Measurements from ENCODE around the gene RPGRIP1L. TPM values are rescaled to one million over a fixed set of nuclear protein-coding genes. Genes with fewer than 3 reads are reported as not detected.
A peak's percentile ranks its signal among the peaks of the same experiment; 100 is the strongest.

RPGRIP1L gene
- total RNA-seq (2021; fragmentation: NEBNext Ultra II Directional; extraction: Animal tissue kit (Norgen Biotek cat#: 25700)), result 10 to 100 TPM; 16.3 to 19.1 (median 18.4) TPM
- long read RNA-seq, partial matches to known transcripts, result 4 of 8 reads
- long read RNA-seq, other reads (novel, unspliced or antisense), result 0 of 8 reads

DNA sequence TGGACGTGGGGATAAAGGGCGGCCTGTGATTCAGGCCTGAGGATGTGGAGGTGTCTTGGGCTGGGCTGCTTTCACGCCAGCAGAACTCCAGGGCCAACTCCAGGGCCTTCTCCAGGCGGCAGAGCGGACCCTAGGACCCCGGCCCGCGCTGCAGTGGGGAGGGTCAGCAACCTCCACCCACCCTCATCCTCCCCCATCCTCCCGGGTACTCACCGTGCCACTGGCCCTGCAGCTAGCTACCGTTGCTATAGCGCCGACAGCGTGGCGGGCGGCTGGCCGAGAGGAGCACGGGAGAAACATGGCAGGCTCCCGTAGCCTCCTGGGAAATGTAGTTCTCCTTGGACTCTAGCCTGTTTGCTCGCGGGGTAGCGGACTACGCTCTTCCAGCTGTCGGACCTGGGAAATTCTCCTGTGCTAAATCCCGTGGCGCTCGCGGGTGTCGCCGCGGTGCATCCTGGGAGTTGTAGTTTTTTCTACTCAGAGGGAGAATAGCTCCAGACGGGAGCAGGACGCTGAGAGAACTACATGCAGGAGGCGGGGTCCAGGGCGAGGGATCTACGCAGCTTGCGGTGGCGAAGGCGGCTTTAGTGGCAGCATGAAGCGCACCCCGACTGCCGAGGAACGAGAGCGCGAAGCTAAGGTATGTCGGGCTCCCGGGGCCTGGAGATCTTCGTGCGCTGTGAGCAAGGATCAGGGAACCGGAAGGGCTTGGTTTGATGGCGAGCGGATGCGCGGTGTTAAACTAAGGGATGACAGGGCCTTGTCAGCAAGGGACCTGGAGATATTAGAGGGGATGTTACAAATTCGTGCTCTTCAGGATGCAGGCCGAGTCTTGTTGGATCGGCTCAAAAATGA is at the start of gene RPGRIP1L, which contains the start of gene FTO:
Gene RPGRIP1L, minus strand, starts transcription at position 270 of the 855 bp plus-strand sequence. CDS start 3,136 bp downstream, outside the sequence.
Gene FTO, plus strand, starts transcription at position 567 of the 855 bp plus-strand sequence.
- no peaks in the 10 kb centered on the region for H3K27me3 Mint-ChIP-seq (ENCODE audit: insufficient read depth)
- peaks cover 23% of the 10 kb centered on the region for H3K36me3 Mint-ChIP-seq (ENCODE audit: low read depth)
- peaks cover 32% of the 10 kb centered on the region for H3K4me1 Mint-ChIP-seq (ENCODE audit: low read depth)
- peak; percentile 99 for DNase-seq
- peak within 1 kb of the TSS; percentile 94 for H3K27ac Mint-ChIP-seq
- peak within 1 kb of the TSS; percentile 98 for H3K4me3 Mint-ChIP-seq
- TF ChIP-seq, protein P1, sequence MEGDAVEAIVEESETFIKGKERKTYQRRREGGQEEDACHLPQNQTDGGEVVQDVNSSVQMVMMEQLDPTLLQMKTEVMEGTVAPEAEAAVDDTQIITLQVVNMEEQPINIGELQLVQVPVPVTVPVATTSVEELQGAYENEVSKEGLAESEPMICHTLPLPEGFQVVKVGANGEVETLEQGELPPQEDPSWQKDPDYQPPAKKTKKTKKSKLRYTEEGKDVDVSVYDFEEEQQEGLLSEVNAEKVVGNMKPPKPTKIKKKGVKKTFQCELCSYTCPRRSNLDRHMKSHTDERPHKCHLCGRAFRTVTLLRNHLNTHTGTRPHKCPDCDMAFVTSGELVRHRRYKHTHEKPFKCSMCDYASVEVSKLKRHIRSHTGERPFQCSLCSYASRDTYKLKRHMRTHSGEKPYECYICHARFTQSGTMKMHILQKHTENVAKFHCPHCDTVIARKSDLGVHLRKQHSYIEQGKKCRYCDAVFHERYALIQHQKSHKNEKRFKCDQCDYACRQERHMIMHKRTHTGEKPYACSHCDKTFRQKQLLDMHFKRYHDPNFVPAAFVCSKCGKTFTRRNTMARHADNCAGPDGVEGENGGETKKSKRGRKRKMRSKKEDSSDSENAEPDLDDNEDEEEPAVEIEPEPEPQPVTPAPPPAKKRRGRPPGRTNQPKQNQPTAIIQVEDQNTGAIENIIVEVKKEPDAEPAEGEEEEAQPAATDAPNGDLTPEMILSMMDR (IDR thresholded peaks at IDR 0.05), result peak; percentile 21; the same call in 1 of the 2 replicates
- no peaks in the 10 kb centered on the region for H3K9me3 Mint-ChIP-seq

DNA sequence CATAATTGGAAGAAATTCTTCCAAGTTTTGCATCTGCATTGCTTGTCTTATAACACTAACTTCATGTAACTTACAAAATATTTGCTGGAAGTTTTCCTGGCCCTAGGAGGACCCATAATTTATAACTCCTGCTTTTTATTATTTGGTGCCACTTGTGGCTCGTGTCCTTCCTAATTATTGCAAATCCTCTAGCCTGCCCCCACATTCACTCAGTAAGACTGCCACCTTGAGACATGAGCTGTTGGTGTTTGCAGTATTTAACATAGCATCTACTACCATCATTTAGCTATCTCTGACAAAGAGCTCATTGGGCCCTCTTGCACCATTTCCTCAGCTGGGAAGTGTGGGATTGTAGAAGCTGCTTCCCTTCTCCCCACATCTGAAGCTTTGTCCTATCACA is 49.8 kb upstream of the RPGRIP1L start:
- Mint-ChIP-seq H3K4me3 (no peak overlapping the region), H3K9me3 (no peaks in the 10 kb centered on the region), H3K27me3 (ENCODE audit: insufficient read depth) (no peaks in the 10 kb centered on the region), H3K4me1 (ENCODE audit: low read depth) (peaks cover 42% of the 10 kb centered on the region), H3K27ac (no peak overlapping the region), H3K36me3 (ENCODE audit: low read depth) (peaks cover 2% of the 10 kb centered on the region)
- DNase-seq, result no peak
- TF ChIP-seq, protein P1 (IDR thresholded peaks at IDR 0.05), result no peak

DNA sequence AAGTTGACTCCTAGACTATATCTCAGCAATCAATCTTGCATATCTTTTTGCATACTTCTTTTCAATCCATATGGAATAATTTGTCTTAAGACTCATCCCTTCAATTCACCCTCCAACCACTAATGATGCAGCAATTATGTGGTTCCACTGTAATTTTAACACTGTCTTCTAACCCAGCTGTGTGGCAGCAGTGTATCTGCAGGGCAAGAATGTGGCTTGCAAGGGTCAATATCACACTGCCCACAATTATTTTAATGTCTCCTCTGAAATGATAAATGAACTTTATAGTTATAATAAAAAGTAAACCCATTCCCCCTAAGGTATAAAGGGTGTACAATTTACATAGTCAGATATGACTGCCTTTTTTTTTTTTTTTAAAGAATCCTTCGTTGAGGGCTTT is 48.9 kb upstream of the RPGRIP1L start:
- H3K4me1 Mint-ChIP-seq (ENCODE audit: low read depth), result peaks cover 44% of the 10 kb centered on the region
- TF ChIP-seq, protein P1 (IDR thresholded peaks at IDR 0.05), result no peak
- H3K36me3 Mint-ChIP-seq (ENCODE audit: low read depth), result peaks cover 2% of the 10 kb centered on the region
- no peak overlapping the region for H3K4me3 Mint-ChIP-seq
- DNase-seq, result no peak
- H3K9me3 Mint-ChIP-seq, result peaks cover 6% of the 10 kb centered on the region
- no peaks in the 10 kb centered on the region for H3K27me3 Mint-ChIP-seq (ENCODE audit: insufficient read depth)
- no peak overlapping the region for H3K27ac Mint-ChIP-seq

GRCh38 chr16:53745753-53746266 is 42.2 kb upstream of the RPGRIP1L start:
- Mint-ChIP-seq H3K27me3 (ENCODE audit: insufficient read depth) (no peaks in the 10 kb centered on the region), H3K36me3 (ENCODE audit: low read depth) (peaks cover 5% of the 10 kb centered on the region), H3K27ac (peak overlapping the region; percentile 84), H3K4me1 (ENCODE audit: low read depth) (peaks cover 54% of the 10 kb centered on the region), H3K4me3 (peak overlapping the region; percentile 61), H3K9me3 (peaks cover 9% of the 10 kb centered on the region)
- peak; percentile 74 for DNase-seq
- TF ChIP-seq, protein P1 (IDR thresholded peaks at IDR 0.05), result peak; percentile 65

GRCh38 chr16:53745086-53745485 is 41.4 kb upstream of the RPGRIP1L start:
- H3K27ac Mint-ChIP-seq, result peak overlapping the region; percentile 84
- H3K9me3 Mint-ChIP-seq, result peaks cover 9% of the 10 kb centered on the region
- H3K4me1 Mint-ChIP-seq (ENCODE audit: low read depth), result peaks cover 54% of the 10 kb centered on the region
- peak overlapping the region; percentile 61 for H3K4me3 Mint-ChIP-seq
- TF ChIP-seq, protein P1 (IDR thresholded peaks at IDR 0.05), result no peak
- H3K36me3 Mint-ChIP-seq (ENCODE audit: low read depth), result peaks cover 5% of the 10 kb centered on the region
- H3K27me3 Mint-ChIP-seq (ENCODE audit: insufficient read depth), result no peaks in the 10 kb centered on the region
- peak; percentile 73 for DNase-seq

Data from HFFc6 (cell line).